GM21367 (cell line): Measurements from ENCODE around the gene PTPN13.
"Not testable (repeated sequence)": the region's sequence is repeated elsewhere in the genome, so short reads cannot be mapped to it uniquely, and the experiment has no call there.

ENCODE experiments used
- ATAC-seq: cut with Tn5 transposase; IDR thresholded peaks from one replicate; pipeline ENCODE4 v1.9.1; 2021; ENCODE audit not compliant: unreplicated experiment

PTPN13 gene

GRCh38 chr4:86706923-86707597, 112.9 kb downstream of the PTPN13 start:
- no peak for ATAC-seq

- no peak for ATAC-seq
Observed at GRCh38 chr4:86717651-86718050, 123.5 kb downstream of the PTPN13 start.

- no peak for ATAC-seq
Observed at GRCh38 chr4:86718152-86718551, 124.0 kb downstream of the PTPN13 start.

- ATAC-seq = not testable (repeated sequence)
Observed at GRCh38 chr4:86719149-86719548, 125.0 kb downstream of the PTPN13 start.

- ATAC-seq = no peak
Observed at GRCh38 chr4:86720508-86721068, 126.5 kb downstream of the PTPN13 start.

- ATAC-seq = no peak
Observed at GRCh38 chr4:86721412-86721811, 127.3 kb downstream of the PTPN13 start.

- ATAC-seq = no peak
Observed at GRCh38 chr4:86730310-86730709, 136.2 kb downstream of the PTPN13 start.

GRCh38 chr4:86737244-86737643, 143.1 kb downstream of the PTPN13 start:
- no peak for ATAC-seq

- ATAC-seq = no peak
Observed at GRCh38 chr4:86741846-86742245, 147.7 kb downstream of the PTPN13 start.

- no peak for ATAC-seq
Observed at GRCh38 chr4:86744570-86744969, 150.5 kb downstream of the PTPN13 start.

- ATAC-seq = no peak
Observed at GRCh38 chr4:86749121-86749520, 155.0 kb downstream of the PTPN13 start.

- no peak for ATAC-seq
Observed at GRCh38 chr4:86755388-86755787, 161.3 kb downstream of the PTPN13 start.

- ATAC-seq = no peak
Observed at GRCh38 chr4:86757468-86757867, 163.4 kb downstream of the PTPN13 start.

GRCh38 chr4:86759298-86759697, 165.2 kb downstream of the PTPN13 start:
- ATAC-seq = no peak

- no peak for ATAC-seq
Observed at GRCh38 chr4:86762649-86763048, 168.5 kb downstream of the PTPN13 start.

GRCh38 chr4:86769794-86770193, 175.7 kb downstream of the PTPN13 start:
- ATAC-seq = no peak

GRCh38 chr4:86771141-86771540, 177.0 kb downstream of the PTPN13 start:
- no peak for ATAC-seq

GRCh38 chr4:86775061-86775460, 180.9 kb downstream of the PTPN13 start:
- no peak for ATAC-seq

GRCh38 chr4:86778175-86778574, 184.1 kb downstream of the PTPN13 start:
- ATAC-seq = no peak

- no peak for ATAC-seq
Observed at GRCh38 chr4:86788826-86789225, 194.7 kb downstream of the PTPN13 start.

GRCh38 chr4:86791126-86791525, 197.0 kb downstream of the PTPN13 start:
- ATAC-seq = no peak

- ATAC-seq = no peak
Observed at GRCh38 chr4:86809809-86810208, 215.7 kb downstream of the PTPN13 start.

GRCh38 chr4:86810847-86811246, 216.7 kb downstream of the PTPN13 start:
- no peak for ATAC-seq
